NB4 (cell line): ENCODE measurements around the gene GMPR.

Experiments
- POLR2A ChIP-seq: IDR thresholded peaks from 2 replicates; pipeline ENCODE4 v1.6.1; 2011; ENCODE audit warnings: mild to moderate bottlenecking; ENCODE audit not compliant: insufficient read length; ENCODE audit errors: extremely low read depth
- TF ChIP-seq, protein P1 (sequence below): IDR thresholded peaks from one replicate; pipeline ENCODE4 v1.5.1; 2012; ENCODE audit warnings: low read depth, low read length

DNA sequence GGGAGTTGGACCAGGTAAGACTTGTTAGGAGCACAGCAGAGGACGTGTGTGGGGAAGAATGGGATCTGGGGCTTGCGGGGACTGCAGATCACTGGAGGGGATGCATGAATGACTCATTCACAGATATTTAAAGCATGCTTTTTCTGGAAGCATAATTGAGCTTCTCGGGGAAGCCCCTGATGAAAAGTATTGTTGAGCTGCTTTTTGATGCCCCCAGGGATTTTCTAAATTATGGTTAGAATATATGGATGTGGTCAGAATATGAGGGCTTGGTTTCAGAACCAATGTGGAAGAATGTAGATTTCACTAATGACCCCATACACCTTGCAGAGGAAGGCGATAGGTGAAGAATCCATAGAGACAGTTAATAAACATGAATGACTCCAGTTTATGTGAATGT lies 36.1 kb downstream of the GMPR start:
- TF ChIP-seq, protein P1, sequence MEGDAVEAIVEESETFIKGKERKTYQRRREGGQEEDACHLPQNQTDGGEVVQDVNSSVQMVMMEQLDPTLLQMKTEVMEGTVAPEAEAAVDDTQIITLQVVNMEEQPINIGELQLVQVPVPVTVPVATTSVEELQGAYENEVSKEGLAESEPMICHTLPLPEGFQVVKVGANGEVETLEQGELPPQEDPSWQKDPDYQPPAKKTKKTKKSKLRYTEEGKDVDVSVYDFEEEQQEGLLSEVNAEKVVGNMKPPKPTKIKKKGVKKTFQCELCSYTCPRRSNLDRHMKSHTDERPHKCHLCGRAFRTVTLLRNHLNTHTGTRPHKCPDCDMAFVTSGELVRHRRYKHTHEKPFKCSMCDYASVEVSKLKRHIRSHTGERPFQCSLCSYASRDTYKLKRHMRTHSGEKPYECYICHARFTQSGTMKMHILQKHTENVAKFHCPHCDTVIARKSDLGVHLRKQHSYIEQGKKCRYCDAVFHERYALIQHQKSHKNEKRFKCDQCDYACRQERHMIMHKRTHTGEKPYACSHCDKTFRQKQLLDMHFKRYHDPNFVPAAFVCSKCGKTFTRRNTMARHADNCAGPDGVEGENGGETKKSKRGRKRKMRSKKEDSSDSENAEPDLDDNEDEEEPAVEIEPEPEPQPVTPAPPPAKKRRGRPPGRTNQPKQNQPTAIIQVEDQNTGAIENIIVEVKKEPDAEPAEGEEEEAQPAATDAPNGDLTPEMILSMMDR = no peak
- no peak for TF ChIP-seq POLR2A
